Trophoblast cell (in vitro differentiated cells and primary cell): ENCODE results near the gene USP44.
A peak's percentile ranks its signal among the peaks of the same experiment; 100 is the strongest.

Source experiments
- DNase-seq, 2 donors: peaks; one replicate each; pipeline ENCODE4 v3.0.0-alpha.2; 2016
- H2AFZ ChIP-seq: 2 replicates; pipeline ENCODE4 v1.6.1; 2013; ENCODE audit warnings: low read length, moderate library complexity, mild to moderate bottlenecking; ENCODE audit not compliant: insufficient read depth, poor library complexity
- H2AK5ac ChIP-seq: 2 replicates; pipeline ENCODE4 v1.6.1; 2013; ENCODE audit warnings: mild to moderate bottlenecking, low read length
- H2BK120ac ChIP-seq: 2 replicates; pipeline ENCODE4 v1.6.1; 2013; ENCODE audit warnings: low read length, mild to moderate bottlenecking, moderate library complexity; ENCODE audit not compliant: insufficient read depth, poor library complexity
- H2BK12ac ChIP-seq: 2 replicates; pipeline ENCODE4 v1.6.1; 2013; ENCODE audit warnings: mild to moderate bottlenecking, low read length, moderate library complexity
- H2BK5ac ChIP-seq: 2 replicates; pipeline ENCODE4 v1.6.1; 2013; ENCODE audit warnings: low read length, low read depth, moderate library complexity, mild to moderate bottlenecking; ENCODE audit not compliant: poor library complexity
- H3K14ac ChIP-seq: 2 replicates; pipeline ENCODE4 v1.6.1; 2013; ENCODE audit warnings: mild to moderate bottlenecking, low read length
- H3K18ac ChIP-seq: 2 replicates; pipeline ENCODE4 v1.6.1; 2013; ENCODE audit warnings: mild to moderate bottlenecking, low read length
- H3K23ac ChIP-seq: 2 replicates; pipeline ENCODE4 v1.6.1; 2013; ENCODE audit warnings: low read length
- H3K27ac ChIP-seq: 2 replicates; pipeline ENCODE4 v1.5.1; 2013; ENCODE audit warnings: low read depth, mild to moderate bottlenecking, inconsistent platforms, low read length, moderate library complexity
- H3K27me3 ChIP-seq: 2 replicates; pipeline ENCODE4 v1.6.1; 2013; ENCODE audit warnings: inconsistent platforms, mild to moderate bottlenecking, low read length, moderate library complexity; ENCODE audit not compliant: insufficient read depth
- H3K36me3 ChIP-seq, 2 experiments: 1 replicate in 1 of 2; 2 replicates in 1 of 2; pipeline ENCODE4 v1.6.1; 2013; ENCODE audit warnings: low read length in 2 of 2, mild to moderate bottlenecking in 2 of 2, moderate library complexity in 1 of 2; ENCODE audit not compliant: insufficient read depth in 2 of 2, control insufficient read depth in 1 of 2
- H3K4ac ChIP-seq: 2 replicates; pipeline ENCODE4 v1.6.1; 2013; ENCODE audit warnings: low read depth, mild to moderate bottlenecking, low read length, moderate library complexity
- H3K4me1 ChIP-seq, 2 experiments: 1 replicate in 1 of 2; 2 replicates in 1 of 2; pipeline ENCODE4 v1.6.1; 2013; ENCODE audit warnings: low read length in 2 of 2, mild to moderate bottlenecking in 2 of 2, moderate library complexity in 1 of 2; ENCODE audit not compliant: insufficient read depth in 2 of 2, control insufficient read depth in 1 of 2
- H3K4me2 ChIP-seq: 2 replicates; pipeline ENCODE4 v1.6.1; 2013; ENCODE audit warnings: inconsistent platforms, mild to moderate bottlenecking, low read length, moderate library complexity
- H3K4me3 ChIP-seq: 2 replicates; pipeline ENCODE4 v1.5.1; 2013; ENCODE audit warnings: mild to moderate bottlenecking, low read depth, low read length, inconsistent platforms
- H3K79me1 ChIP-seq: one replicate; pipeline ENCODE4 v1.6.1; 2013; ENCODE audit warnings: low read length
- H3K79me2 ChIP-seq: 2 replicates; pipeline ENCODE4 v1.6.1; 2013; ENCODE audit warnings: low read length, mild to moderate bottlenecking; ENCODE audit not compliant: control insufficient read depth, insufficient read depth, poor library complexity
- H3K9ac ChIP-seq: 2 replicates; pipeline ENCODE4 v1.6.1; 2013; ENCODE audit warnings: mild to moderate bottlenecking, low read length
- H3K9me3 ChIP-seq: 2 replicates; pipeline ENCODE4 v1.6.1; 2013; ENCODE audit warnings: low read depth, mild to moderate bottlenecking, control low read depth, inconsistent platforms, low read length; ENCODE audit not compliant: insufficient read depth
- H4K12ac ChIP-seq: 2 replicates; pipeline ENCODE4 v1.6.1; 2013; ENCODE audit warnings: low read depth, mild to moderate bottlenecking, low read length, moderate library complexity
- H4K8ac ChIP-seq: 2 replicates; pipeline ENCODE4 v1.6.1; 2013; ENCODE audit warnings: low read depth, mild to moderate bottlenecking, low read length, moderate library complexity
- H4K91ac ChIP-seq: one replicate; pipeline ENCODE4 v1.6.1; 2013; ENCODE audit warnings: low read depth, mild to moderate bottlenecking, low read length, moderate library complexity
- WGBS: extraction: QIAGEN DNeasy Blood & Tissue Kit; methylation state at CpG from one replicate; pipeline ENCODE4 v1.1.7; 2013; ENCODE audit warnings: missing lambda C conversion rate; ENCODE audit not compliant: insufficient read length, insufficient coverage; ENCODE audit errors: extremely low coverage; 5-methylcytosine and 5-hydroxymethylcytosine counted together

The USP44 gene

GRCh38 chr12:95480230-95480629 is 71.0 kb downstream of the USP44 start:
- H3K14ac ChIP-seq: no peak overlapping the region
- H3K79me1 ChIP-seq: no peaks in the 10 kb centered on the region
- no CpG with 5 or more reads among the region's 2 CpGs for WGBS
- H4K8ac ChIP-seq: no peak overlapping the region
- H3K18ac ChIP-seq: no peak overlapping the region
- H2BK5ac ChIP-seq: no peak overlapping the region
- H2AK5ac ChIP-seq: no peak overlapping the region
- no peak overlapping the region for H3K4ac ChIP-seq
- H3K27ac ChIP-seq: no peak overlapping the region
- no peak overlapping the region for H3K4me2 ChIP-seq
- no peaks in the 10 kb centered on the region for H3K4me1 ChIP-seq
- H3K4me3 ChIP-seq: no peak overlapping the region
- H3K23ac ChIP-seq: no peak overlapping the region
- DNase-seq: peak in 1 of 2 donors; percentile 38
- no peak overlapping the region for H2BK12ac ChIP-seq
- H3K9ac ChIP-seq: no peak overlapping the region
- H3K79me2 ChIP-seq: peaks cover 4% of the 10 kb centered on the region
- H3K27me3 ChIP-seq: no peaks in the 10 kb centered on the region
- H4K12ac ChIP-seq: no peak overlapping the region
- H4K91ac ChIP-seq: no peak overlapping the region
- no peak overlapping the region for H2BK120ac ChIP-seq
- H3K36me3 ChIP-seq: peaks cover 6 to 18% of the 10 kb centered on the region in 2 experiments
- no peaks in the 10 kb centered on the region for H3K9me3 ChIP-seq
- H2AFZ ChIP-seq: no peak overlapping the region

DNA sequence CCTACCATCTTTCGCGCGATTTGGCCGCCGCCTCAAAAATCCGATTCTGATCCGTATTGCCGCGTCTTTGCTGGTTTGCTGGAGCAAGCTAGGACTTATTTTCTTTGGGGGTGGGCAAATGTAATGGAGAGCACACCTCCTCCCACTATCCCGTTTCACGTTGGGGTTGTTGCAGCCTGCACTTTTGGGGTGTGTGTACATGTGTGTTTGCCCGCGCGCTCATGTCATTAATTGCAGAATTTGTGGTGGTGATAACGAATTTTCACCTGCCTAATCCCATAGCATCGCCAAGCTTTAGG is 76.7 kb downstream of the USP44 start:
- Histone ChIP-seq H3K27me3 (no peaks in the 10 kb centered on the region), H3K4me2 (peak overlapping the region; percentile 99), H3K14ac (peak overlapping the region; percentile 59), H4K12ac (peak overlapping the region; percentile 65), H2BK12ac (no peak overlapping the region), H3K79me1 (peaks cover 10% of the 10 kb centered on the region), H3K27ac (no peak overlapping the region), H3K9ac (peak overlapping the region; percentile 97), H3K23ac (no peak overlapping the region), H3K4me3 (peak overlapping the region; percentile 87), H3K4me1 (no peaks in the 10 kb centered on the region), H3K79me2 (peaks cover 13% of the 10 kb centered on the region), H2AK5ac (peak overlapping the region; percentile 71), H2BK5ac (no peak overlapping the region), H4K8ac (peak overlapping the region; percentile 82), H2BK120ac (no peak overlapping the region), H3K9me3 (no peaks in the 10 kb centered on the region), H4K91ac (peak overlapping the region; percentile 81), H3K18ac (peak overlapping the region; percentile 6), H2AFZ (peak overlapping the region; percentile 37), H3K4ac (peak overlapping the region; percentile 95), H3K36me3 (peaks cover 4 to 14% of the 10 kb centered on the region in 2 experiments)
- no CpG with 5 or more reads among the region's 16 CpGs for WGBS
- DNase-seq: peak in 1 of 2 donors; percentile 4

GRCh38 chr12:95473884-95474659 is 77.2 kb downstream of the USP44 start, which contains the start of gene METAP2:
Gene METAP2 (plus strand): TSS chr12:95474152. CDS start chr12:95474180, 28 bp downstream.
- Histone ChIP-seq H3K18ac (peak within 1 kb of the TSS; percentile 6), H2BK120ac (no peak within 1 kb of the TSS), H3K4me1 (no peaks in the 10 kb centered on the region), H2AFZ (peak within 1 kb of the TSS; percentile 62), H2BK12ac (no peak within 1 kb of the TSS), H3K79me1 (peaks cover 10% of the 10 kb centered on the region), H3K23ac (no peak within 1 kb of the TSS), H4K91ac (peak within 1 kb of the TSS; percentile 81), H3K14ac (peak within 1 kb of the TSS; percentile 59), H3K9me3 (no peaks in the 10 kb centered on the region), H4K8ac (peak within 1 kb of the TSS; percentile 82), H3K79me2 (peaks cover 13% of the 10 kb centered on the region), H3K4me2 (peak within 1 kb of the TSS; percentile 99), H3K27ac (peak within 1 kb of the TSS; percentile 63), H2AK5ac (peak within 1 kb of the TSS; percentile 71), H3K36me3 (peaks cover 4 to 12% of the 10 kb centered on the region in 2 experiments), H2BK5ac (no peak within 1 kb of the TSS), H3K27me3 (no peaks in the 10 kb centered on the region), H3K9ac (peak within 1 kb of the TSS; percentile 97), H4K12ac (peak within 1 kb of the TSS; percentile 65), H3K4me3 (peak within 1 kb of the TSS; percentile 87), H3K4ac (peak within 1 kb of the TSS; percentile 95)
- DNase-seq: peak; percentile 98 to 99
- WGBS: no CpG with 5 or more reads among the region's 49 CpGs

GRCh38 chr12:95473231-95473883 is 77.9 kb downstream of the USP44 start:
- H3K79me1 ChIP-seq: peaks cover 10% of the 10 kb centered on the region
- H3K9me3 ChIP-seq: no peaks in the 10 kb centered on the region
- H3K4me1 ChIP-seq: no peaks in the 10 kb centered on the region
- no peak overlapping the region for H2AK5ac ChIP-seq
- no peak overlapping the region for H3K18ac ChIP-seq
- no CpG with 5 or more reads among the region's 23 CpGs for WGBS
- peak overlapping the region; percentile 59 for H3K4me3 ChIP-seq
- peaks cover 4 to 9% of the 10 kb centered on the region in 2 experiments for H3K36me3 ChIP-seq
- H2BK120ac ChIP-seq: no peak overlapping the region
- H3K27me3 ChIP-seq: no peaks in the 10 kb centered on the region
- H3K79me2 ChIP-seq: peaks cover 10% of the 10 kb centered on the region
- DNase-seq: peak; percentile 39 to 75
- peak overlapping the region; percentile 98 for H3K4me2 ChIP-seq
- H2AFZ ChIP-seq: peak overlapping the region; percentile 62
- H2BK5ac ChIP-seq: no peak overlapping the region
- no peak overlapping the region for H4K91ac ChIP-seq
- H4K12ac ChIP-seq: no peak overlapping the region
- no peak overlapping the region for H2BK12ac ChIP-seq
- peak overlapping the region; percentile 83 for H3K9ac ChIP-seq
- peak overlapping the region; percentile 63 for H3K27ac ChIP-seq
- H3K14ac ChIP-seq: no peak overlapping the region
- H3K23ac ChIP-seq: no peak overlapping the region
- H4K8ac ChIP-seq: peak overlapping the region; percentile 47
- H3K4ac ChIP-seq: no peak overlapping the region
